WTC11 (cell line): ENCODE results near the gene KAZN. TPM values are rescaled to one million over a fixed set of nuclear protein-coding genes. Genes with fewer than 3 reads are reported as not detected.

Experiments used
- ATAC-seq: fragments of 200-7000 bp; cut with Tn5 transposase; 2 replicates; pipeline ENCODE4 v1.10.0; 2021; ENCODE audit warnings: mild to moderate bottlenecking, moderate library complexity
- CTCF ChIA-PET: fragments of 300-600 bp; sonication (Branson Sonifier 250); formaldehyde crosslinking; loops from one replicate; lab custom pipeline; 2021; ENCODE audit warnings: antibody characterized with exemption; lab: Charles Lee
- POLR2A ChIA-PET: fragments of 350-600 bp; sonication (Branson Sonifier 250); formaldehyde crosslinking; loops from one replicate; lab custom pipeline; 2021; ENCODE audit warnings: antibody characterized with exemption; lab: Charles Lee
- DNase-seq: peaks from one replicate; pipeline ENCODE4 v3.0.0; 2021; ENCODE audit warnings: low spot score
- H3K27ac Mint-ChIP-seq: 2 replicates; pipeline ENCODE4 v1.8.0; 2021; ENCODE audit warnings: mixed read lengths
- H3K27me3 Mint-ChIP-seq: 2 replicates; pipeline ENCODE4 v1.8.0; 2021; ENCODE audit warnings: low read depth, mild to moderate bottlenecking, moderate library complexity, mixed read lengths
- H3K36me3 Mint-ChIP-seq: 2 replicates; pipeline ENCODE4 v1.8.0; 2021; ENCODE audit warnings: mixed read lengths
- H3K4me1 Mint-ChIP-seq: 2 replicates; pipeline ENCODE4 v1.8.0; 2022; ENCODE audit warnings: mixed read lengths
- H3K4me3 Mint-ChIP-seq: 2 replicates; pipeline ENCODE4 v1.8.0; 2021; ENCODE audit warnings: mild to moderate bottlenecking, moderate library complexity, mixed read lengths
- H3K9me3 Mint-ChIP-seq: 2 replicates; pipeline ENCODE4 v1.8.0; 2021; ENCODE audit warnings: mixed read lengths
- CBFB ChIP-seq: sonication (generic); formaldehyde crosslinking; IDR thresholded peaks from 2 replicates; pipeline ENCODE4 v1.8.1; 2022; ENCODE audit warnings: mild to moderate bottlenecking, low read depth, missing genetic modification reagents
- CREM ChIP-seq: sonication (generic); formaldehyde crosslinking; IDR thresholded peaks from 2 replicates; pipeline ENCODE4 v1.8.1; 2022; ENCODE audit warnings: mild to moderate bottlenecking, missing genetic modification reagents, moderate library complexity
- ELF4 ChIP-seq: sonication (generic); formaldehyde crosslinking; IDR thresholded peaks from 2 replicates; pipeline ENCODE4 v1.8.1; 2022; ENCODE audit warnings: low read depth, mild to moderate bottlenecking, moderate library complexity, missing genetic modification reagents
- EMX1 ChIP-seq: fragments of 250-450 bp; sonication (Bioruptor Pico); IDR thresholded peaks from 2 replicates; pipeline ENCODE4 v1.8.0; 2021; ENCODE audit warnings: mild to moderate bottlenecking
- JUN ChIP-seq: sonication (generic); formaldehyde crosslinking; IDR thresholded peaks from 2 replicates; pipeline ENCODE4 v1.8.0; 2023; ENCODE audit warnings: mild to moderate bottlenecking, missing genetic modification reagents
- KAT7 ChIP-seq: sonication (generic); formaldehyde crosslinking; IDR thresholded peaks from 2 replicates; pipeline ENCODE4 v1.8.1; 2023; ENCODE audit warnings: missing genetic modification reagents, mild to moderate bottlenecking, borderline replicate concordance
- MXD4 ChIP-seq: fragments of 250-450 bp; sonication (Bioruptor Pico); IDR thresholded peaks from 2 replicates; pipeline ENCODE4 v1.8.0; 2021; ENCODE audit warnings: mild to moderate bottlenecking, moderate library complexity, borderline replicate concordance
- MYBL2 ChIP-seq: sonication (generic); formaldehyde crosslinking; IDR thresholded peaks from 2 replicates; pipeline ENCODE4 v1.8.1; 2023; ENCODE audit warnings: mild to moderate bottlenecking, moderate library complexity, missing genetic modification reagents
- NFYB ChIP-seq: sonication (generic); formaldehyde crosslinking; conservative IDR thresholded peaks from 2 replicates; pipeline ENCODE4 v1.8.0; 2022; ENCODE audit warnings: low read depth, missing genetic modification reagents
- NR3C1 ChIP-seq: sonication (generic); formaldehyde crosslinking; conservative IDR thresholded peaks from 2 replicates; pipeline ENCODE4 v1.8.1; 2023; ENCODE audit warnings: low read depth, mild to moderate bottlenecking, missing genetic modification reagents
- SMAD3 ChIP-seq: sonication (generic); formaldehyde crosslinking; IDR thresholded peaks from 2 replicates; pipeline ENCODE4 v1.8.0; 2022; ENCODE audit warnings: missing genetic modification reagents, mild to moderate bottlenecking, borderline replicate concordance
- TCF7 ChIP-seq: sonication (generic); formaldehyde crosslinking; IDR thresholded peaks from 2 replicates; pipeline ENCODE4 v1.8.0; 2022; ENCODE audit warnings: mild to moderate bottlenecking, low read depth, missing genetic modification reagents, moderate library complexity
- TP53 ChIP-seq: sonication (generic); formaldehyde crosslinking; IDR thresholded peaks from 2 replicates; pipeline ENCODE4 v1.8.1; 2023; ENCODE audit warnings: mild to moderate bottlenecking, missing genetic modification reagents
- ZNF138 ChIP-seq: sonication (generic); formaldehyde crosslinking; conservative IDR thresholded peaks from 2 replicates; pipeline ENCODE4 v1.8.1; 2022; ENCODE audit warnings: mild to moderate bottlenecking, moderate library complexity, missing genetic modification reagents
- ZNF219 ChIP-seq: sonication (generic); formaldehyde crosslinking; IDR thresholded peaks from 2 replicates; pipeline ENCODE4 v1.8.0; 2023; ENCODE audit warnings: missing genetic modification reagents, mild to moderate bottlenecking, borderline replicate concordance
- ZNF396 ChIP-seq: fragments of 250-450 bp; sonication (Bioruptor Pico); IDR thresholded peaks from 2 replicates; pipeline ENCODE4 v1.8.0; 2021; ENCODE audit warnings: mild to moderate bottlenecking, moderate library complexity, borderline replicate concordance
- ZNF416 ChIP-seq: fragments of 250-450 bp; sonication (Bioruptor Pico); IDR thresholded peaks from 2 replicates; pipeline ENCODE4 v1.9.0; 2021; ENCODE audit warnings: mild to moderate bottlenecking, inconsistent platforms
- ZNF671 ChIP-seq: fragments of 250-450 bp; sonication (Bioruptor Pico); IDR thresholded peaks from 2 replicates; pipeline ENCODE4 v1.8.0; 2021; ENCODE audit warnings: mild to moderate bottlenecking
- total RNA-seq: library from RNA; stranded (reverse); gene quantifications from 3 replicates; pipeline ENCODE4 v1.2.3, GENCODE V29; 2021
- TF ChIP-seq, protein P1 (sequence below): fragments of 250-450 bp; sonication (Bioruptor Pico); IDR thresholded peaks from 2 replicates; pipeline ENCODE4 v1.9.0; 2021; ENCODE audit warnings: mild to moderate bottlenecking, borderline replicate concordance
- TF ChIP-seq, protein P2 (sequence below): sonication (generic); formaldehyde crosslinking; IDR thresholded peaks from 2 replicates; pipeline ENCODE4 v1.8.1; 2023; ENCODE audit warnings: mild to moderate bottlenecking, missing genetic modification reagents
- TF ChIP-seq, protein P3 (sequence below): fragments of 250-450 bp; sonication (Bioruptor Pico); IDR thresholded peaks from 2 replicates; pipeline ENCODE4 v2.1.2; 2022; ENCODE audit warnings: mild to moderate bottlenecking, moderate library complexity
- TF ChIP-seq, protein P4 (sequence below): sonication (generic); formaldehyde crosslinking; IDR thresholded peaks from 2 replicates; pipeline ENCODE4 v1.8.1; 2023; ENCODE audit warnings: mild to moderate bottlenecking, missing genetic modification reagents, borderline replicate concordance
- TF ChIP-seq, protein P5 (sequence below): sonication (generic); formaldehyde crosslinking; IDR thresholded peaks from 2 replicates; pipeline ENCODE4 v1.8.0; 2023; ENCODE audit warnings: missing genetic modification reagents

KAZN gene
- total RNA-seq, 1 experiment from 2014 or later, result 19.9 TPM

DNA sequence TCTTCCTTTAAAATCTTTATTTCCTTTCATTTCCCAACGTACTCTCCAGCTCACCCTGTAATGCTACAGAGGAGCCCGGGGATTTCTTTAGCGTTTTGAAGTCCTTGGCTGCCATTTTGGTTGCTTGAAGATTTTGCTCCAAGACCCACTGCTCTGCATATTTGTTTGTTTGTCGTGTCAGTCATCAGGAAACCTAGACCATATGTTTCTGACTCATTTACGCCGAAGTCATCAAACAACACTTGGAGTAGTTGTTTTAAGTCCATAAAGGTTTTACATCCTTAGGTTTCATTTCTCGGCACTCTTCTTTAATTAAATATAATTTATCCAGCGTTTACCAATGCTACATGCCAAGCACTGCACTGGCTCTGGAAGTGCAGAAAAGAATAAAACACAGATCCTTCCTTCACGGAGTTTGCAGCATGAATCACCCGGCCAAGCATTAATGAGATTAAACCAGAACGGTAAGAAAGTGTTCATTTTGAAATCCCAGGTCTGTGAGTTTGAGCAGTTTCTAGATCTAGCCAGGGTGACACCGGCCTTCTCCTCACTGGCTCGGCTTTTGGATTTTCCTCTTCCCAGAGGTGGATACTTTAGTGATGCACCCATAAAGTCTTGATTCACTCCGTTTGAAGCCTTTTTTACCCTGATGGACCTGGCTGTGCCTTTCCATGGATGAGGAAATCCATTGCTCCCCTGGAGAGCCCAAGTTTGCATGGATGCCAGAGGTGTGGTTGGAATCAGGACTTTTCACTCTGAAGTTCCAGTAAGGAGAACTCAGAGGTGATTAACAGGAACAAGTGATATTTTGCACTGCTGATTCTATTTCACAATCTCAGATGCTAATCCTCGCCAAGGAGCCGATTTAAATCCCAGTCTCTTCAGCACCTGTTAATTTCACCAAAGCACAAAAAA, 109.3 kb downstream of the KAZN start:
- H3K4me3 Mint-ChIP-seq, result no peak overlapping the region
- TF ChIP-seq MXD4 (CRISPR knock-in tag), result no peak
- no peak for TF ChIP-seq NR3C1 (CRISPR knock-in tag)
- TF ChIP-seq, protein P1, sequence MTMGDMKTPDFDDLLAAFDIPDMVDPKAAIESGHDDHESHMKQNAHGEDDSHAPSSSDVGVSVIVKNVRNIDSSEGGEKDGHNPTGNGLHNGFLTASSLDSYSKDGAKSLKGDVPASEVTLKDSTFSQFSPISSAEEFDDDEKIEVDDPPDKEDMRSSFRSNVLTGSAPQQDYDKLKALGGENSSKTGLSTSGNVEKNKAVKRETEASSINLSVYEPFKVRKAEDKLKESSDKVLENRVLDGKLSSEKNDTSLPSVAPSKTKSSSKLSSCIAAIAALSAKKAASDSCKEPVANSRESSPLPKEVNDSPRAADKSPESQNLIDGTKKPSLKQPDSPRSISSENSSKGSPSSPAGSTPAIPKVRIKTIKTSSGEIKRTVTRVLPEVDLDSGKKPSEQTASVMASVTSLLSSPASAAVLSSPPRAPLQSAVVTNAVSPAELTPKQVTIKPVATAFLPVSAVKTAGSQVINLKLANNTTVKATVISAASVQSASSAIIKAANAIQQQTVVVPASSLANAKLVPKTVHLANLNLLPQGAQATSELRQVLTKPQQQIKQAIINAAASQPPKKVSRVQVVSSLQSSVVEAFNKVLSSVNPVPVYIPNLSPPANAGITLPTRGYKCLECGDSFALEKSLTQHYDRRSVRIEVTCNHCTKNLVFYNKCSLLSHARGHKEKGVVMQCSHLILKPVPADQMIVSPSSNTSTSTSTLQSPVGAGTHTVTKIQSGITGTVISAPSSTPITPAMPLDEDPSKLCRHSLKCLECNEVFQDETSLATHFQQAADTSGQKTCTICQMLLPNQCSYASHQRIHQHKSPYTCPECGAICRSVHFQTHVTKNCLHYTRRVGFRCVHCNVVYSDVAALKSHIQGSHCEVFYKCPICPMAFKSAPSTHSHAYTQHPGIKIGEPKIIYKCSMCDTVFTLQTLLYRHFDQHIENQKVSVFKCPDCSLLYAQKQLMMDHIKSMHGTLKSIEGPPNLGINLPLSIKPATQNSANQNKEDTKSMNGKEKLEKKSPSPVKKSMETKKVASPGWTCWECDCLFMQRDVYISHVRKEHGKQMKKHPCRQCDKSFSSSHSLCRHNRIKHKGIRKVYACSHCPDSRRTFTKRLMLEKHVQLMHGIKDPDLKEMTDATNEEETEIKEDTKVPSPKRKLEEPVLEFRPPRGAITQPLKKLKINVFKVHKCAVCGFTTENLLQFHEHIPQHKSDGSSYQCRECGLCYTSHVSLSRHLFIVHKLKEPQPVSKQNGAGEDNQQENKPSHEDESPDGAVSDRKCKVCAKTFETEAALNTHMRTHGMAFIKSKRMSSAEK (CRISPR knock-in tag), result no peak
- no peak for TF ChIP-seq EMX1 (CRISPR knock-in tag)
- TF ChIP-seq, all 79 proteins: peak for 0
- DNase-seq, result no peak
- ChIA-PET POLR2A (no interaction called here), CTCF (no interaction called here)
- Mint-ChIP-seq H3K36me3 (peaks cover 60% of the 10 kb centered on the region), H3K4me1 (peaks cover 13% of the 10 kb centered on the region), H3K27ac (no peak overlapping the region), H3K9me3 (peaks cover 55% of the 10 kb centered on the region), H3K27me3 (peaks cover 2% of the 10 kb centered on the region; the same call in 1 of the 2 replicates)
- ATAC-seq, result no peak

DNA sequence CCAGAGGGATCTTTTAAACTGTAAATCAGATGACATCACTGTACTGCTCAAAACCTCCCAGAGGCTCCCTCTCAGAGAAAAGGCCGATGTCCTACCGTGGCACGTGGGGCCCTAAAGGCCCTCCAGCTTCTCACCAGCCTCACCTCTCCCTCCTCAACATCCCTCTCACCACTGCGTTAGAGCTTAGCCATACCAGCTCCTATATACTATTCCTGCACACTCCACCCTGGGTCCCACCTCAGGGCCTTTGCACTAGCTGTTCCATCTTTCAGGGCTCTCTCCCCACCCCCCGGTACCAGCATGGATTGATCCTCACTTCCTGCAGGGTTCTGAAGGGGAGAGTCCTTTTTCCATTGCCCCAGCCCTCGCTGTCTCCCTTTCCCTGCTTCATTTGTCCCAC, 111.8 kb downstream of the KAZN start:
- no peak for ATAC-seq

More for the DNA sequence above, 111.8 kb downstream of the KAZN start:
- ChIA-PET CTCF (no interaction called here), POLR2A (no interaction called here)
- H3K36me3 Mint-ChIP-seq, result peaks cover 41% of the 10 kb centered on the region
- no peak for DNase-seq
- no peak overlapping the region for H3K27ac Mint-ChIP-seq
- H3K4me1 Mint-ChIP-seq, result peaks cover 18% of the 10 kb centered on the region
- H3K4me3 Mint-ChIP-seq, result no peak overlapping the region
- H3K9me3 Mint-ChIP-seq, result peaks cover 36% of the 10 kb centered on the region
- peaks cover 2% of the 10 kb centered on the region; the same call in 1 of the 2 replicates for H3K27me3 Mint-ChIP-seq
- TF ChIP-seq, protein P2, sequence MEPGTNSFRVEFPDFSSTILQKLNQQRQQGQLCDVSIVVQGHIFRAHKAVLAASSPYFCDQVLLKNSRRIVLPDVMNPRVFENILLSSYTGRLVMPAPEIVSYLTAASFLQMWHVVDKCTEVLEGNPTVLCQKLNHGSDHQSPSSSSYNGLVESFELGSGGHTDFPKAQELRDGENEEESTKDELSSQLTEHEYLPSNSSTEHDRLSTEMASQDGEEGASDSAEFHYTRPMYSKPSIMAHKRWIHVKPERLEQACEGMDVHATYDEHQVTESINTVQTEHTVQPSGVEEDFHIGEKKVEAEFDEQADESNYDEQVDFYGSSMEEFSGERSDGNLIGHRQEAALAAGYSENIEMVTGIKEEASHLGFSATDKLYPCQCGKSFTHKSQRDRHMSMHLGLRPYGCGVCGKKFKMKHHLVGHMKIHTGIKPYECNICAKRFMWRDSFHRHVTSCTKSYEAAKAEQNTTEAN (CRISPR knock-in tag), result no peak
- TF ChIP-seq ZNF396 (CRISPR knock-in tag) (no peak), ZNF138 (no peak), KAT7 (CRISPR knock-in tag) (no peak), NFYB (CRISPR knock-in tag) (no peak), MYBL2 (no peak), ZNF416 (CRISPR knock-in tag) (no peak), ZNF219 (CRISPR knock-in tag) (no peak), TCF7 (CRISPR knock-in tag) (no peak), CREM (no peak), SMAD3 (CRISPR knock-in tag) (no peak), JUN (CRISPR knock-in tag) (no peak), CBFB (CRISPR knock-in tag) (no peak), TP53 (CRISPR knock-in tag) (no peak), ZNF671 (no peak), ELF4 (CRISPR knock-in tag) (no peak), MXD4 (CRISPR knock-in tag) (no peak)
- TF ChIP-seq, protein P3, sequence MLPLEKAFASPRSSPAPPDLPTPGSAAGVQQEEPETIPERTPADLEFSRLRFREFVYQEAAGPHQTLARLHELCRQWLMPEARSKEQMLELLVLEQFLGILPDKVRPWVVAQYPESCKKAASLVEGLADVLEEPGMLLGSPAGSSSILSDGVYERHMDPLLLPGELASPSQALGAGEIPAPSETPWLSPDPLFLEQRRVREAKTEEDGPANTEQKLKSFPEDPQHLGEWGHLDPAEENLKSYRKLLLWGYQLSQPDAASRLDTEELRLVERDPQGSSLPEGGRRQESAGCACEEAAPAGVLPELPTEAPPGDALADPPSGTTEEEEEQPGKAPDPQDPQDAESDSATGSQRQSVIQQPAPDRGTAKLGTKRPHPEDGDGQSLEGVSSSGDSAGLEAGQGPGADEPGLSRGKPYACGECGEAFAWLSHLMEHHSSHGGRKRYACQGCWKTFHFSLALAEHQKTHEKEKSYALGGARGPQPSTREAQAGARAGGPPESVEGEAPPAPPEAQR (CRISPR knock-in tag), result no peak
- TF ChIP-seq, protein P4, sequence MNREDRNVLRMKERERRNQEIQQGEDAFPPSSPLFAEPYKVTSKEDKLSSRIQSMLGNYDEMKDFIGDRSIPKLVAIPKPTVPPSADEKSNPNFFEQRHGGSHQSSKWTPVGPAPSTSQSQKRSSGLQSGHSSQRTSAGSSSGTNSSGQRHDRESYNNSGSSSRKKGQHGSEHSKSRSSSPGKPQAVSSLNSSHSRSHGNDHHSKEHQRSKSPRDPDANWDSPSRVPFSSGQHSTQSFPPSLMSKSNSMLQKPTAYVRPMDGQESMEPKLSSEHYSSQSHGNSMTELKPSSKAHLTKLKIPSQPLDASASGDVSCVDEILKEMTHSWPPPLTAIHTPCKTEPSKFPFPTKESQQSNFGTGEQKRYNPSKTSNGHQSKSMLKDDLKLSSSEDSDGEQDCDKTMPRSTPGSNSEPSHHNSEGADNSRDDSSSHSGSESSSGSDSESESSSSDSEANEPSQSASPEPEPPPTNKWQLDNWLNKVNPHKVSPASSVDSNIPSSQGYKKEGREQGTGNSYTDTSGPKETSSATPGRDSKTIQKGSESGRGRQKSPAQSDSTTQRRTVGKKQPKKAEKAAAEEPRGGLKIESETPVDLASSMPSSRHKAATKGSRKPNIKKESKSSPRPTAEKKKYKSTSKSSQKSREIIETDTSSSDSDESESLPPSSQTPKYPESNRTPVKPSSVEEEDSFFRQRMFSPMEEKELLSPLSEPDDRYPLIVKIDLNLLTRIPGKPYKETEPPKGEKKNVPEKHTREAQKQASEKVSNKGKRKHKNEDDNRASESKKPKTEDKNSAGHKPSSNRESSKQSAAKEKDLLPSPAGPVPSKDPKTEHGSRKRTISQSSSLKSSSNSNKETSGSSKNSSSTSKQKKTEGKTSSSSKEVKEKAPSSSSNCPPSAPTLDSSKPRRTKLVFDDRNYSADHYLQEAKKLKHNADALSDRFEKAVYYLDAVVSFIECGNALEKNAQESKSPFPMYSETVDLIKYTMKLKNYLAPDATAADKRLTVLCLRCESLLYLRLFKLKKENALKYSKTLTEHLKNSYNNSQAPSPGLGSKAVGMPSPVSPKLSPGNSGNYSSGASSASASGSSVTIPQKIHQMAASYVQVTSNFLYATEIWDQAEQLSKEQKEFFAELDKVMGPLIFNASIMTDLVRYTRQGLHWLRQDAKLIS (CRISPR knock-in tag), result no peak
- TF ChIP-seq, protein P5, sequence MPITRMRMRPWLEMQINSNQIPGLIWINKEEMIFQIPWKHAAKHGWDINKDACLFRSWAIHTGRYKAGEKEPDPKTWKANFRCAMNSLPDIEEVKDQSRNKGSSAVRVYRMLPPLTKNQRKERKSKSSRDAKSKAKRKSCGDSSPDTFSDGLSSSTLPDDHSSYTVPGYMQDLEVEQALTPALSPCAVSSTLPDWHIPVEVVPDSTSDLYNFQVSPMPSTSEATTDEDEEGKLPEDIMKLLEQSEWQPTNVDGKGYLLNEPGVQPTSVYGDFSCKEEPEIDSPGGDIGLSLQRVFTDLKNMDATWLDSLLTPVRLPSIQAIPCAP (CRISPR knock-in tag), result no peak
